Rectal smooth muscle tissue (tissue), 1 donor: ENCODE measurements around the gene PCDHGB6.
A peak's percentile ranks its signal among the peaks of the same experiment; 100 is the strongest.
"Not testable (repeated sequence)": the region's sequence is repeated elsewhere in the genome, so short reads cannot be mapped to it uniquely, and the experiment has no call there.

Experiments
- H3K27ac ChIP-seq: one replicate; pipeline ENCODE4 v1.7.0; 2013; ENCODE audit warnings: low read depth, low read length, inconsistent platforms
- H3K27me3 ChIP-seq: one replicate; pipeline ENCODE4 v1.7.0; 2013; ENCODE audit warnings: low read length; ENCODE audit not compliant: control insufficient read depth, insufficient read depth
- H3K36me3 ChIP-seq: one replicate; pipeline ENCODE4 v1.7.0; 2013; ENCODE audit warnings: low read length; ENCODE audit not compliant: control insufficient read depth, insufficient read depth
- H3K4me1 ChIP-seq: one replicate; pipeline ENCODE4 v1.7.0; 2013; ENCODE audit warnings: low read length; ENCODE audit not compliant: control insufficient read depth, insufficient read depth
- H3K4me3 ChIP-seq: one replicate; pipeline ENCODE4 v1.7.0; 2013; ENCODE audit warnings: low read length
- H3K9ac ChIP-seq: one replicate; pipeline ENCODE4 v1.7.0; 2013; ENCODE audit warnings: low read length

Gene PCDHGB6

DNA sequence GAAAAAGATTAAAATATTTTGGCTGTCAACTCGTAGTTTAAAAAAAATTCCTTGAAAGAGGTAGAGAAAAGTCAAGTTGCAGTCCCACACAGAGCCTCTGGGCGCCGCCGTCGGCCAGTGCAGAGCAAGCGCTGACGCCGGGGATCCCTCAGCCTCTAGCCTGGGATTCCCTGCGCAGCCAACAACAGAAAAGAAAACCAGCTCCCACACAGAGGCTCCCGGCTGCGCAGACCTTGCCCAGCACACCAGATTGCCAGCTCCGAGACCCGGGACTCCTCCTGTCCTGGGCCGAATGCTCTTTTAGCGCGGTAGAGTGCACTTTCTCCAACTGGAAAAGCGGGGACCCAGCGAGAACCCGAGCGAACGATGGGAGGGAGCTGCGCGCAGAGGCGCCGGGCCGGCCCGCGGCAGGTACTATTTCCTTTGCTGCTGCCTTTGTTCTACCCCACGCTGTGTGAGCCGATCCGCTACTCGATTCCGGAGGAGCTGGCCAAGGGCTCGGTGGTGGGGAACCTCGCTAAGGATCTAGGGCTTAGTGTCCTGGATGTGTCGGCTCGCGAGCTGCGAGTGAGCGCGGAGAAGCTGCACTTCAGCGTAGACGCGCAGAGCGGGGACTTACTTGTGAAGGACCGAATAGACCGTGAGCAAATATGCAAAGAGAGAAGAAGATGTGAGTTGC is 9.8 kb downstream of the PCDHGB6 start, which contains the start of gene PCDHGB7:
PCDHGB7 (plus strand) TSS at position 184 of the 679 bp plus-strand sequence; CDS start at position 367, 183 bp downstream.
- not testable (repeated sequence) for H3K9ac ChIP-seq, H3K36me3 ChIP-seq, H3K27me3 ChIP-seq, H3K4me1 ChIP-seq, H3K27ac ChIP-seq
- peak within 1 kb of the TSS; percentile 57 for H3K4me3 ChIP-seq

DNA sequence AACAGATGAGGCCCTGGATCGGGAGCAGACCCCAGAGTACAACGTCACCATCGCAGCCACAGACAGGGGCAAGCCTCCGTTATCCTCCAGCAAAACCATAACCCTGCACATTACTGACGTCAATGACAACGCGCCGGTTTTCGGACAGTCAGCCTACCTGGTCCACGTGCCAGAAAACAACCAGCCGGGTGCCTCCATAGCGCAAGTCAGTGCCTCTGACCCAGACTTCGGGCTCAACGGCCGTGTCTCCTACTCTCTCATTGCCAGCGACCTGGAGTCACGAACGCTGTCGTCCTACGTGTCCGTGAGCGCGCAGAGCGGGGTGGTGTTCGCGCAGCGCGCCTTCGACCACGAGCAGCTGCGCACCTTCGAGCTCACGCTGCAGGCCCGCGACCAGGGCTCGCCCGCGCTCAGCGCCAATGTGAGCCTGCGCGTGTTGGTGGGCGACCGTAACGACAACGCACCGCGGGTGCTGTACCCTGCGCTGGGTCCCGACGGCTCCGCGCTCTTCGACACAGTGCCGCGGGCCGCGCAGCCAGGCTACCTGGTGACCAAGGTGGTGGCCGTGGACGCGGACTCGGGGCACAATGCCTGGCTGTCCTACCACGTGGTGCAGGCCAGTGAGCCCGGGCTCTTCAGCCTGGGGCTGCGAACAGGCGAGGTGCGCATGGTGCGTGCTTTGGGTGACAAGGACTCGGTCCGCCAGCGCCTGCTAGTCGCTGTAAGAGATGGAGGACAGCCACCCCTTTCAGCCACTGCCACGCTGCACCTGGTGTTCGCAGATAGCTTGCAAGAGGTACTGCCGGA is 11.5 kb downstream of the PCDHGB6 start:
- H3K9ac ChIP-seq, result no peak overlapping the region
- H3K4me3 ChIP-seq, result peak overlapping the region; percentile 10
- no peaks in the 10 kb centered on the region for H3K4me1 ChIP-seq
- no peaks in the 10 kb centered on the region for H3K36me3 ChIP-seq
- no peak overlapping the region for H3K27ac ChIP-seq
- H3K27me3 ChIP-seq, result peaks cover 2% of the 10 kb centered on the region

DNA sequence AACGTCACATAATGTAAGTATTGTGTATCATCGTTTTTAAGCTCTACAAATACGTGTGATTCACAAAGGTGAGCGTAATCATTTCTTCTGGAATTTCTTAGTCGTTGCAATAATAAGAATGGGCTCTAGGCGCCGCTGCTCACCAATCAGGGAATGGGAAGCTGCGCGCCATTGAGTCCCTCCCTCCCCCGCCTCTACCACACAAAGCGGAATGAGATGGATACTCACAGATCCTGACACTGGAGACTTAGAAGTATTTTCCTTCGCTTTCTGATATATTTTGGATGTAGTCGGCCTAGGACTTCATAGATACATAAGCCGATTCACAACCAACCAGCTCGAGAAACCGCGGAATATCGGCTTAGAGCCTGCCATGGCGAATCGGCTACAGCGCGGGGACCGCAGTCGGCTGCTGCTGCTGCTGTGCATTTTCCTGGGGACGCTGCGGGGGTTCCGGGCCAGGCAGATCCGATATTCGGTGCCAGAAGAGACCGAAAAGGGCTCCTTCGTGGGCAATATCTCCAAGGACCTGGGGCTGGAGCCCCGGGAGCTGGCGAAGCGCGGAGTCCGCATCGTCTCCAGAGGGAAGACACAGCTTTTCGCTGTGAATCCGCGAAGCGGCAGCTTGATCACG is 13.2 kb downstream of the PCDHGB6 start, which contains the start of gene PCDHGA11:
PCDHGA11 (plus strand) TSS at position 197 of the 634 bp plus-strand sequence; CDS start at position 374, 177 bp downstream.
- H3K36me3 ChIP-seq, result no peaks in the 10 kb centered on the region
- H3K27ac ChIP-seq, result no peak within 1 kb of the TSS
- peak within 1 kb of the TSS; percentile 29 for H3K4me3 ChIP-seq
- H3K27me3 ChIP-seq, result peaks cover 2% of the 10 kb centered on the region
- no peaks in the 10 kb centered on the region for H3K4me1 ChIP-seq
- H3K9ac ChIP-seq, result no peak within 1 kb of the TSS

GRCh38 chr5:141421489-141421855 is 13.7 kb downstream of the PCDHGB6 start:
- Histone ChIP-seq H3K27ac (no peak overlapping the region), H3K4me1 (no peaks in the 10 kb centered on the region), H3K27me3 (peaks cover 2% of the 10 kb centered on the region), H3K9ac (no peak overlapping the region), H3K36me3 (no peaks in the 10 kb centered on the region), H3K4me3 (peak overlapping the region; percentile 29)

- H3K27me3 ChIP-seq, result peaks cover 2% of the 10 kb centered on the region
- H3K4me3 ChIP-seq, result peak overlapping the region; percentile 19
Observed at GRCh38 chr5:141422742-141423291, 15.0 kb downstream of the PCDHGB6 start.

GRCh38 chr5:141427783-141428426 is 20.1 kb downstream of the PCDHGB6 start:
- no peaks in the 10 kb centered on the region for H3K36me3 ChIP-seq
- no peaks in the 10 kb centered on the region for H3K4me1 ChIP-seq
- peak overlapping the region; percentile 37 for H3K4me3 ChIP-seq
- no peak overlapping the region for H3K27ac ChIP-seq
- H3K27me3 ChIP-seq, result no peaks in the 10 kb centered on the region
- no peak overlapping the region for H3K9ac ChIP-seq

More at GRCh38 chr5:141422742-141423291, 15.0 kb downstream of the PCDHGB6 start:
- no peak overlapping the region for H3K9ac ChIP-seq
- no peaks in the 10 kb centered on the region for H3K36me3 ChIP-seq
- no peak overlapping the region for H3K27ac ChIP-seq
- no peaks in the 10 kb centered on the region for H3K4me1 ChIP-seq

- Histone ChIP-seq H3K27ac (no peak within 1 kb of the TSS), H3K4me1 (no peaks in the 10 kb centered on the region), H3K27me3 (no peaks in the 10 kb centered on the region), H3K36me3 (no peaks in the 10 kb centered on the region), H3K9ac (no peak within 1 kb of the TSS), H3K4me3 (peak within 1 kb of the TSS; percentile 44)
Observed at GRCh38 chr5:141430332-141431113, 22.7 kb downstream of the PCDHGB6 start, which contains the start of gene PCDHGA12. TSS of gene PCDHGA12 (plus strand) at chr5:141430507. CDS start at chr5:141430760, 253 bp downstream.

GRCh38 chr5:141431286-141431685 is 23.5 kb downstream of the PCDHGB6 start:
- Histone ChIP-seq H3K27me3 (no peaks in the 10 kb centered on the region), H3K36me3 (no peaks in the 10 kb centered on the region), H3K4me3 (peak overlapping the region; percentile 44), H3K4me1 (no peaks in the 10 kb centered on the region), H3K27ac (no peak overlapping the region), H3K9ac (no peak overlapping the region)

GRCh38 chr5:141432308-141432707 is 24.5 kb downstream of the PCDHGB6 start:
- H3K27me3 ChIP-seq, H3K27ac ChIP-seq, H3K9ac ChIP-seq, H3K36me3 ChIP-seq, H3K4me1 ChIP-seq: not testable (repeated sequence)
- H3K4me3 ChIP-seq, result peak overlapping the region; percentile 44

DNA sequence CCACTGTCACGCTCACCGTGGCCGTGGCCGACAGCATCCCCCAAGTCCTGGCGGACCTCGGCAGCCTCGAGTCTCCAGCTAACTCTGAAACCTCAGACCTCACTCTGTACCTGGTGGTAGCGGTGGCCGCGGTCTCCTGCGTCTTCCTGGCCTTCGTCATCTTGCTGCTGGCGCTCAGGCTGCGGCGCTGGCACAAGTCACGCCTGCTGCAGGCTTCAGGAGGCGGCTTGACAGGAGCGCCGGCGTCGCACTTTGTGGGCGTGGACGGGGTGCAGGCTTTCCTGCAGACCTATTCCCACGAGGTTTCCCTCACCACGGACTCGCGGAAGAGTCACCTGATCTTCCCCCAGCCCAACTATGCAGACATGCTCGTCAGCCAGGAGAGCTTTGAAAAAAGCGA is 24.9 kb downstream of the PCDHGB6 start:
- H3K9ac ChIP-seq, H3K4me1 ChIP-seq, H3K36me3 ChIP-seq, H3K4me3 ChIP-seq, H3K27ac ChIP-seq, H3K27me3 ChIP-seq: not testable (repeated sequence)

- Histone ChIP-seq H3K4me3 (no peak overlapping the region), H3K36me3 (no peaks in the 10 kb centered on the region), H3K9ac (no peak overlapping the region), H3K27me3 (no peaks in the 10 kb centered on the region), H3K27ac (no peak overlapping the region), H3K4me1 (no peaks in the 10 kb centered on the region)
Observed at GRCh38 chr5:141434006-141434405, 26.2 kb downstream of the PCDHGB6 start.
